OCI-LY7 (cell line): ENCODE data around the gene MAPT. TPM values are rescaled to one million over a fixed set of nuclear protein-coding genes. Genes with fewer than 3 reads are reported as not detected.

Experiments used
- BruUV-seq: library from RNA; stranded (reverse); fragments of 400-500 nt; replicated peaks from 2 replicates; lab custom pipeline; 2021; lab: Mats Ljungman, UMichigan
- CTCF ChIA-PET: fragments of 300-600 bp; sonication (Branson Sonifier 250); formaldehyde crosslinking; loops from one replicate; lab custom pipeline; 2022; ENCODE audit warnings: antibody characterized with exemption; ENCODE audit not compliant: unreplicated experiment; lab: Charles Lee
- POLR2A ChIA-PET: fragments of 300-600 bp; sonication (Branson Sonifier 250); formaldehyde crosslinking; loops from one replicate; lab custom pipeline; 2022; ENCODE audit warnings: antibody characterized with exemption; lab: Charles Lee
- DNase-seq: peaks from one replicate; pipeline ENCODE4 v3.0.0-alpha.2; 2015; ENCODE audit warnings: low spot score
- H2AFZ ChIP-seq: fragments of 200-600 bp; sonication (generic), shearing (Covaris generic); 2 replicates; pipeline ENCODE4 v1.6.1; 2014; ENCODE audit warnings: mild to moderate bottlenecking, antibody characterized with exemption, low read length, moderate library complexity
- H3K27ac ChIP-seq: fragments of 200-600 bp; sonication (generic); 2 replicates; pipeline ENCODE4 v1.5.1; 2014; ENCODE audit warnings: mixed run types, low read depth, mild to moderate bottlenecking, moderate library complexity, low read length, inconsistent platforms; ENCODE audit not compliant: poor library complexity, severe bottlenecking
- H3K36me3 ChIP-seq: fragments of 200-600 bp; sonication (generic); 2 replicates; pipeline ENCODE4 v1.6.1; 2014; ENCODE audit warnings: mild to moderate bottlenecking, antibody characterized with exemption, low read length, moderate library complexity, mixed read lengths; ENCODE audit not compliant: insufficient read depth
- H3K4me1 ChIP-seq: fragments of 200-600 bp; sonication (generic); 2 replicates; pipeline ENCODE4 v1.5.1; 2014; ENCODE audit warnings: mild to moderate bottlenecking, low read length; ENCODE audit not compliant: insufficient read depth, poor library complexity, severe bottlenecking
- H3K4me2 ChIP-seq: fragments of 200-600 bp; sonication (generic); 2 replicates; pipeline ENCODE4 v1.6.1; 2014; ENCODE audit warnings: mild to moderate bottlenecking, low read length
- H3K4me3 ChIP-seq: fragments of 200-600 bp; sonication (generic); 2 replicates; pipeline ENCODE4 v1.5.1; 2014; ENCODE audit warnings: mild to moderate bottlenecking, low read depth, low read length; ENCODE audit not compliant: poor library complexity, severe bottlenecking
- H3K79me2 ChIP-seq: fragments of 200-600 bp; sonication (generic); 2 replicates; pipeline ENCODE4 v1.6.1; 2016; ENCODE audit warnings: low read depth, mild to moderate bottlenecking, low read length, moderate library complexity, mixed read lengths; ENCODE audit not compliant: insufficient read depth
- H3K9me2 ChIP-seq: fragments of 200-600 bp; sonication (generic); 2 replicates; pipeline ENCODE4 v1.6.1; 2016; ENCODE audit warnings: mild to moderate bottlenecking, low read length, mixed read lengths; ENCODE audit not compliant: insufficient read depth
- H3K9me3 ChIP-seq: fragments of 200-600 bp; sonication (generic); 2 replicates; pipeline ENCODE4 v1.6.1; 2014; ENCODE audit warnings: mild to moderate bottlenecking, mixed run types, low read length, mixed read lengths
- H4K20me1 ChIP-seq: fragments of 200-600 bp; sonication (generic); 2 replicates; pipeline ENCODE4 v1.6.1; 2014; ENCODE audit warnings: mild to moderate bottlenecking, antibody characterized with exemption, low read length, moderate library complexity, mixed read lengths; ENCODE audit not compliant: insufficient read depth
- CTCF ChIP-seq: fragments of 200-600 bp; sonication (generic); conservative IDR thresholded peaks from 2 replicates; pipeline ENCODE4 v1.5.1; 2014; ENCODE audit warnings: mild to moderate bottlenecking, antibody characterized with exemption, low read length, moderate library complexity, mixed read lengths
- EZH2phosphoT487 ChIP-seq: fragments of 200-600 bp; sonication (generic); IDR thresholded peaks from 2 replicates; pipeline ENCODE4 v1.6.1; 2018; ENCODE audit warnings: low read depth, borderline replicate concordance, mild to moderate bottlenecking, mixed run types, antibody characterized with exemption, low read length, moderate library complexity, mixed read lengths
- intact Hi-C: fragments of 100-400 bp; cut with micrococcal nuclease; formaldehyde crosslinking; loops from one replicate; pipeline ENCODE4 v1.10.0; 2022; ENCODE audit not compliant: unreplicated experiment
- total RNA-seq, 2 experiments: library from RNA; depleted of rRNA in 1 of 2; stranded (reverse); fragments of >200 nt in 1 of 2; shearing (Covaris generic) in 1 of 2; gene quantifications; 2 replicates each; pipeline ENCODE4 v1.2.3, GENCODE V29; 2014 to 2022

MAPT gene
- total RNA-seq, 2 experiments from 2014 or later, result 0.44 TPM; not detected in 1

DNA sequence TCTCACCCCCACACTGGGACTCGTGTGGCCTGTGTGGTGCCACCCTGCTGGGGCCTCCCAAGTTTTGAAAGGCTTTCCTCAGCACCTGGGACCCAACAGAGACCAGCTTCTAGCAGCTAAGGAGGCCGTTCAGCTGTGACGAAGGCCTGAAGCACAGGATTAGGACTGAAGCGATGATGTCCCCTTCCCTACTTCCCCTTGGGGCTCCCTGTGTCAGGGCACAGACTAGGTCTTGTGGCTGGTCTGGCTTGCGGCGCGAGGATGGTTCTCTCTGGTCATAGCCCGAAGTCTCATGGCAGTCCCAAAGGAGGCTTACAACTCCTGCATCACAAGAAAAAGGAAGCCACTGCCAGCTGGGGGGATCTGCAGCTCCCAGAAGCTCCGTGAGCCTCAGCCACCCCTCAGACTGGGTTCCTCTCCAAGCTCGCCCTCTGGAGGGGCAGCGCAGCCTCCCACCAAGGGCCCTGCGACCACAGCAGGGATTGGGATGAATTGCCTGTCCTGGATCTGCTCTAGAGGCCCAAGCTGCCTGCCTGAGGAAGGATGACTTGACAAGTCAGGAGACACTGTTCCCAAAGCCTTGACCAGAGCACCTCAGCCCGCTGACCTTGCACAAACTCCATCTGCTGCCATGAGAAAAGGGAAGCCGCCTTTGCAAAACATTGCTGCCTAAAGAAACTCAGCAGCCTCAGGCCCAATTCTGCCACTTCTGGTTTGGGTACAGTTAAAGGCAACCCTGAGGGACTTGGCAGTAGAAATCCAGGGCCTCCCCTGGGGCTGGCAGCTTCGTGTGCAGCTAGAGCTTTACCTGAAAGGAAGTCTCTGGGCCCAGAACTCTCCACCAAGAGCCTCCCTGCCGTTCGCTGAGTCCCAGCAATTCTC lies 132.1 kb downstream of the MAPT start:
- no peaks in the 10 kb centered on the region for H3K79me2 ChIP-seq
- no peaks in the 10 kb centered on the region for H3K9me3 ChIP-seq
- no peak overlapping the region for H3K4me2 ChIP-seq
- CTCF ChIA-PET, result no interaction called here
- DNase-seq, result no peak
- H2AFZ ChIP-seq, result no peak overlapping the region
- H4K20me1 ChIP-seq, result no peaks in the 10 kb centered on the region
- peaks cover 53% of the 10 kb centered on the region for H3K36me3 ChIP-seq
- intact Hi-C loops, result no loop called here
- POLR2A ChIA-PET, result no interaction called here
- H3K9me2 ChIP-seq, result no peaks in the 10 kb centered on the region
- peaks cover 10% of the 10 kb centered on the region for H3K4me1 ChIP-seq
- TF ChIP-seq EZH2phosphoT487 (no peak), CTCF (no peak)
- BruUV-seq, result no TSS peak
- H3K4me3 ChIP-seq, result no peak overlapping the region
- H3K27ac ChIP-seq, result no peak overlapping the region

- intact Hi-C loops, result no loop called here
- no peaks in the 10 kb centered on the region for H3K9me2 ChIP-seq
- BruUV-seq, result no TSS peak
- POLR2A ChIA-PET, result no interaction called here
- no peaks in the 10 kb centered on the region for H4K20me1 ChIP-seq
- peaks cover 10% of the 10 kb centered on the region for H3K4me1 ChIP-seq
- H2AFZ ChIP-seq, result no peak overlapping the region
- no peak overlapping the region for H3K4me3 ChIP-seq
- TF ChIP-seq CTCF (no peak), EZH2phosphoT487 (no peak)
- peaks cover 61% of the 10 kb centered on the region for H3K36me3 ChIP-seq
- H3K79me2 ChIP-seq, result no peaks in the 10 kb centered on the region
- H3K9me3 ChIP-seq, result no peaks in the 10 kb centered on the region
- DNase-seq, result no peak
- H3K27ac ChIP-seq, result no peak overlapping the region
- H3K4me2 ChIP-seq, result no peak overlapping the region
- CTCF ChIA-PET, result no interaction called here
These were observed 133.0 kb downstream of the MAPT start for GRCh38 chr17:46027048-46027975.
